Endothelial cell of umbilical vein (primary cell): ENCODE measurements around the gene TNP1. TPM values are rescaled to one million over a fixed set of nuclear protein-coding genes. Genes with fewer than 3 reads are reported as not detected.

Experiments
- BruUV-seq: library from RNA; stranded (reverse); fragments of 400-500 nt; replicated peaks from 2 replicates; lab custom pipeline; 2021; lab: Mats Ljungman, UMichigan
- CTCF ChIA-PET: fragments of 300-600, 350-600 bp; sonication (Branson Sonifier 250); formaldehyde crosslinking; loops from one replicate; lab custom pipeline; 2021; ENCODE audit warnings: antibody characterized with exemption, inconsistent platforms; lab: Charles Lee
- POLR2A ChIA-PET: fragments of 300-600, 350-600 bp; sonication (Branson Sonifier 250); formaldehyde crosslinking; loops from one replicate; lab custom pipeline; 2021; ENCODE audit warnings: antibody characterized with exemption, inconsistent platforms; lab: Charles Lee
- DNase-seq: peaks from one replicate; pipeline ENCODE4 v3.0.0-alpha.2; 2011; ENCODE audit warnings: low read depth, low spot score
- FAIRE-seq: peaks from 2 replicates; lab custom pipeline; 2011; peaks lifted over from hg19 to GRCh38; lab: Jason Lieb, UNC
- H2AFZ ChIP-seq: 2 replicates; pipeline ENCODE4 v1.6.0; 2012; ENCODE audit warnings: low read depth, low read length, control low read depth, inconsistent platforms
- H3K27ac ChIP-seq: 2 replicates; pipeline ENCODE4 v1.5.1; 2011; ENCODE audit warnings: low read depth, mild to moderate bottlenecking, control low read depth, low read length, moderate library complexity; ENCODE audit not compliant: insufficient read depth
- H3K27me3 ChIP-seq, 2 experiments: 2 replicates each; pipeline versions ENCODE4 v1.6.0 to v1.6.1; 2011; ENCODE audit warnings: low read length in 2 of 2, mixed read lengths in 1 of 2; ENCODE audit not compliant: control insufficient read depth in 2 of 2, insufficient read depth in 2 of 2
- H3K36me3 ChIP-seq, 2 experiments: 2 replicates in 1 of 2; 3 replicates in 1 of 2; pipeline ENCODE4 v1.5.1; 2011; ENCODE audit warnings: low read length in 2 of 2, mild to moderate bottlenecking in 1 of 2, moderate library complexity in 1 of 2; ENCODE audit not compliant: control insufficient read depth in 2 of 2, insufficient read depth in 2 of 2; ENCODE audit errors: extremely low read depth in 1 of 2
- H3K4me1 ChIP-seq: 3 replicates; pipeline ENCODE4 v1.5.1; 2011; ENCODE audit warnings: mild to moderate bottlenecking, low read length; ENCODE audit not compliant: control insufficient read depth, insufficient read depth; ENCODE audit errors: extremely low read depth
- H3K4me2 ChIP-seq: 2 replicates; pipeline ENCODE4 v1.6.1; 2011; ENCODE audit warnings: low read length, control low read depth, mixed read lengths; ENCODE audit not compliant: insufficient read depth
- H3K4me3 ChIP-seq, 3 experiments: fragments of 200-600 bp in 1 of 3; sonication (generic), shearing (Covaris generic) in 1 of 3; replicated peaks in 1 of 3; 2 replicates each; pipeline ENCODE4 v1.5.1; 2011 to 2016; ENCODE audit warnings: control low read depth in 3 of 3, low read length in 3 of 3, mild to moderate bottlenecking in 2 of 3, inconsistent platforms in 1 of 3, low read depth in 1 of 3, moderate library complexity in 1 of 3; ENCODE audit not compliant: insufficient read depth in 1 of 3
- H3K79me2 ChIP-seq: 2 replicates; pipeline ENCODE4 v1.6.0; 2012; ENCODE audit warnings: low read length, inconsistent platforms; ENCODE audit not compliant: control insufficient read depth, insufficient read depth
- H3K9ac ChIP-seq: replicated peaks from 2 replicates; pipeline ENCODE3; 2011; ENCODE audit warnings: low read length, control low read depth; ENCODE audit not compliant: insufficient read depth; ENCODE audit errors: extremely low read depth
- H3K9me1 ChIP-seq: replicated peaks from 3 replicates; pipeline ENCODE4 v1.6.0; 2011; ENCODE audit warnings: mild to moderate bottlenecking, low read length; ENCODE audit not compliant: control insufficient read depth, insufficient read depth; ENCODE audit errors: extremely low read depth
- H3K9me3 ChIP-seq: replicated peaks from 2 replicates; pipeline ENCODE4 v1.5.1; 2012; ENCODE audit warnings: low read length, inconsistent platforms; ENCODE audit not compliant: control insufficient read depth, insufficient read depth
- H4K20me1 ChIP-seq: replicated peaks from 2 replicates; pipeline ENCODE3; 2011; ENCODE audit warnings: mild to moderate bottlenecking, low read length; ENCODE audit not compliant: control insufficient read depth, insufficient read depth; ENCODE audit errors: extremely low read depth
- CTCF ChIP-seq, 2 donors: IDR thresholded peaks; 1 replicate in 1 of 2; 2 replicates in 1 of 2; pipeline ENCODE4 v1.5.1; 2011; ENCODE audit warnings: low read length in 2 of 2, mild to moderate bottlenecking in 2 of 2, moderate library complexity in 2 of 2, control low read depth in 1 of 2, inconsistent platforms in 1 of 2, low read depth in 1 of 2; ENCODE audit not compliant: insufficient read depth in 1 of 2; ENCODE audit errors: extremely low read depth in 1 of 2
- EZH2 ChIP-seq: IDR thresholded peaks from 2 replicates; pipeline ENCODE4 v1.6.1; 2012; ENCODE audit warnings: borderline replicate concordance, low read depth, mild to moderate bottlenecking, moderate library complexity, low read length, inconsistent platforms; ENCODE audit not compliant: severe bottlenecking
- FOS ChIP-seq: IDR thresholded peaks from 2 replicates; pipeline ENCODE4 v1.6.1; 2011; ENCODE audit warnings: mild to moderate bottlenecking, low read length, moderate library complexity, borderline replicate concordance; ENCODE audit not compliant: insufficient read depth
- GATA2 ChIP-seq: IDR thresholded peaks from 2 replicates; pipeline ENCODE4 v1.7.0; 2011; ENCODE audit warnings: low read depth, mild to moderate bottlenecking, moderate library complexity, mixed read lengths, low read length; ENCODE audit not compliant: insufficient read length, insufficient read depth
- JUN ChIP-seq: IDR thresholded peaks from 2 replicates; pipeline ENCODE4 v1.6.1; 2011; ENCODE audit warnings: borderline replicate concordance, low read depth; ENCODE audit not compliant: insufficient read length, insufficient read depth
- MAX ChIP-seq: IDR thresholded peaks from 2 replicates; pipeline ENCODE4 v1.6.1; 2011; ENCODE audit not compliant: insufficient read depth, insufficient read length
- MYC ChIP-seq: IDR thresholded peaks from one replicate; pipeline ENCODE4 v1.6.1; 2011; ENCODE audit warnings: mild to moderate bottlenecking, low read depth, low read length
- POLR2A ChIP-seq: IDR thresholded peaks from 2 replicates; pipeline ENCODE4 v1.6.1; 2012; ENCODE audit warnings: low read depth, mild to moderate bottlenecking, control low read depth, low read length
- POLR2AphosphoS5 ChIP-seq: IDR thresholded peaks from 2 replicates; pipeline ENCODE4 v1.6.1; 2012; ENCODE audit warnings: low read depth, mild to moderate bottlenecking, control low read depth, low read length, moderate library complexity; ENCODE audit not compliant: insufficient read depth
- dilution Hi-C: fragments of 300-500 bp; cut with MboI; formaldehyde crosslinking; loops from one replicate; pipeline ENCODE4 v1.15.0; 2019; ENCODE audit warnings: low sequenced_read_pairs; ENCODE audit not compliant: extremely low pct_ligation_motif_present
- intact Hi-C: fragments of 100-400 bp; cut with micrococcal nuclease; formaldehyde crosslinking; loops from one replicate; pipeline ENCODE4 v1.10.0; 2022
- polyA plus RNA-seq, 4 experiments: library from polyadenylated mRNA; depleted of rRNA in 3 of 4; stranded (reverse) in 3 of 4; unstranded in 1 of 4; fragments of >200 nt; gene quantifications; 2 replicates each; pipeline versions ENCODE4 v1.2.1 to v1.2.3, GENCODE V29; 2011 to 2012; ENCODE audit warnings: missing spikeins in 1 of 4
- total RNA-seq: library from RNA; stranded (reverse); gene quantifications from 2 replicates; pipeline ENCODE4 v1.2.3, GENCODE V29; 2021

TNP1 gene
- total and polyA plus RNA-seq, 2 donors (not counting 3 experiments of a cell fraction or from before 2014, with no cell fraction given) = not detected

GRCh38 chr2:216810399-216811160 is 49.3 kb downstream of the TNP1 start:
- no peak overlapping the region for H3K9ac ChIP-seq
- ChIA-PET CTCF (interaction anchor here (0.7 to 1.1 kb wide), 2 partner anchors 14 to 209 kb away, joined by 3 read pairs; no protein-coding TSS in a partner anchor), POLR2A (no interaction called here)
- intact Hi-C loops = no loop called here
- no peaks in the 10 kb centered on the region for H4K20me1 ChIP-seq
- no peak overlapping the region for H2AFZ ChIP-seq
- no peaks in the 10 kb centered on the region for H3K9me3 ChIP-seq
- H3K4me3 ChIP-seq = no peak overlapping the region
- H3K27ac ChIP-seq = no peak overlapping the region
- DNase-seq (no peak), FAIRE-seq (no peak)
- H3K4me2 ChIP-seq = no peak overlapping the region
- no peaks in the 10 kb centered on the region for H3K36me3 ChIP-seq
- H3K79me2 ChIP-seq = no peaks in the 10 kb centered on the region
- no peaks in the 10 kb centered on the region for H3K27me3 ChIP-seq
- no TSS peak for BruUV-seq
- no peaks in the 10 kb centered on the region for H3K9me1 ChIP-seq
- TF ChIP-seq CTCF (IDR thresholded peaks at IDR 0.05; ENCODE audit: extremely low read depth in 1 of 2, insufficient read depth in 1 of 2, low read depth in 1 of 2, low read length in 2 of 2) (no peak), MYC (no peak), POLR2AphosphoS5 (no peak), MAX (no peak), EZH2 (no peak), FOS (no peak), JUN (no peak), GATA2 (no peak), POLR2A (no peak)
- H3K4me1 ChIP-seq = no peaks in the 10 kb centered on the region
- dilution Hi-C loops = no loop called here

Other genes with a start within 250 kb of the TNP1 start
- 212 and 229 TPM in 2 replicates for gene IGFBP2, start 226.6 kb downstream of the TNP1 start, total RNA-seq
- gene IGFBP2, start 226.6 kb downstream of the TNP1 start, polyA plus RNA-seq = 261 and 387 TPM in 2 replicates
- 0.05 TPM in 1 of 2 replicates, not detected in the other for gene IGFBP5, start 164.5 kb downstream of the TNP1 start, total RNA-seq
- gene IGFBP5, start 164.5 kb downstream of the TNP1 start, polyA plus RNA-seq = 0.03 and 0.06 TPM in 2 replicates